Lung (tissue), 12 donors: ENCODE data around the gene KRTAP4-1. TPM values are rescaled to one million over a fixed set of nuclear protein-coding genes. Genes with fewer than 3 reads are reported as not detected.
"Not testable (repeated sequence)": the region's sequence is repeated elsewhere in the genome, so short reads cannot be mapped to it uniquely, and the experiment has no call there.

Source experiments
- ATAC-seq: fragments of 200-7000 bp; cut with Tn5 transposase; one replicate; pipeline ENCODE4 v1.9.1; 2020; ENCODE audit warnings: moderate number of reproducible peaks; ENCODE audit not compliant: insufficient read depth, low FRiP score
- DNase-seq, 3 donors: peaks; one replicate each; pipeline ENCODE4 v3.0.0-alpha.2; 2013 to 2017
- H3K27ac ChIP-seq, 2 donors: one replicate each; pipeline ENCODE4 v1.5.1; 2013; ENCODE audit warnings: mild to moderate bottlenecking in 2 of 2, moderate library complexity in 2 of 2, control low read depth in 1 of 2, inconsistent platforms in 1 of 2, low read depth in 1 of 2, low read length in 1 of 2
- H3K27me3 ChIP-seq, 3 donors: one replicate each; pipeline ENCODE4 v1.5.1; 2013; ENCODE audit warnings: low read length in 2 of 3; ENCODE audit not compliant: control insufficient read depth in 3 of 3, insufficient read depth in 3 of 3
- H3K36me3 ChIP-seq, 4 donors: one replicate each; pipeline ENCODE4 v1.5.1; 2013; ENCODE audit warnings: low read length in 4 of 4, mild to moderate bottlenecking in 1 of 4, moderate library complexity in 1 of 4; ENCODE audit not compliant: control insufficient read depth in 4 of 4, insufficient read depth in 4 of 4
- H3K4me1 ChIP-seq, 5 donors: one replicate each; pipeline ENCODE4 v1.5.1; 2013; ENCODE audit warnings: low read length in 5 of 5, mild to moderate bottlenecking in 2 of 5, moderate library complexity in 1 of 5; ENCODE audit not compliant: control insufficient read depth in 5 of 5, insufficient read depth in 5 of 5
- H3K4me3 ChIP-seq: one replicate; pipeline ENCODE4 v1.5.1; 2013; ENCODE audit warnings: mild to moderate bottlenecking, control low read depth, moderate library complexity
- H3K9ac ChIP-seq, 2 donors: one replicate each; pipeline ENCODE4 v1.5.1; 2013; ENCODE audit warnings: low read length in 2 of 2, control low read depth in 1 of 2; ENCODE audit not compliant: insufficient read depth in 1 of 2
- H3K9me3 ChIP-seq, 4 donors: one replicate each; pipeline ENCODE4 v1.5.1; 2013; ENCODE audit warnings: low read length in 3 of 4, mild to moderate bottlenecking in 1 of 4, moderate library complexity in 1 of 4; ENCODE audit not compliant: control insufficient read depth in 4 of 4, insufficient read depth in 3 of 4
- CTCF ChIP-seq: IDR thresholded peaks from 2 replicates; pipeline ENCODE4 v1.5.1; 2012; ENCODE audit warnings: mild to moderate bottlenecking; ENCODE audit errors: control extremely low read depth, extremely low read depth
- WGBS, 2 donors: extraction: QIAGEN DNeasy Blood & Tissue Kit; methylation state at CpG; one replicate each; pipeline ENCODE4 v1.1.7; 2013; 5-methylcytosine and 5-hydroxymethylcytosine counted together
- polyA plus RNA-seq, 2 donors: library from polyadenylated mRNA; stranded (reverse); fragments of 200-250 nt; gene quantifications; one replicate each; pipeline ENCODE4 v1.2.1, GENCODE V29; 2013
- total RNA-seq, 2 donors: library from RNA; depleted of rRNA in 1 of 2; stranded (reverse); fragments of >200 nt in 1 of 2; gene quantifications; one replicate each; pipeline ENCODE4 v1.2.1, GENCODE V29; 2014 to 2021
- donor health status: control.
- donor health status: control.
- donor health status: Bipolar disorder and iron deficiency.
- donor health status: healthy.
- donor health status: DM: yes; HTN: yes; CAD: no.

Gene KRTAP4-1
- total and polyA plus RNA-seq, 4 donors, result not detected

- Histone ChIP-seq H3K4me1 (no peaks in the 10 kb centered on the region), H3K4me3 (no peak overlapping the region), H3K9ac (no peak overlapping the region), H3K9me3 (no peaks in the 10 kb centered on the region), H3K27me3 (no peaks in the 10 kb centered on the region), H3K27ac (no peak overlapping the region), H3K36me3 (no peaks in the 10 kb centered on the region)
- DNase-seq (peak in 2 of 3 donors; percentile 3 to 9), ATAC-seq (no peak)
- 7 to 13% methylated on average over 2 of the region's 2 CpGs for WGBS, 2 donors
- TF ChIP-seq CTCF, result no peak
Measured at GRCh38 chr17:41153856-41154255, 30.9 kb downstream of the KRTAP4-1 start.

DNA sequence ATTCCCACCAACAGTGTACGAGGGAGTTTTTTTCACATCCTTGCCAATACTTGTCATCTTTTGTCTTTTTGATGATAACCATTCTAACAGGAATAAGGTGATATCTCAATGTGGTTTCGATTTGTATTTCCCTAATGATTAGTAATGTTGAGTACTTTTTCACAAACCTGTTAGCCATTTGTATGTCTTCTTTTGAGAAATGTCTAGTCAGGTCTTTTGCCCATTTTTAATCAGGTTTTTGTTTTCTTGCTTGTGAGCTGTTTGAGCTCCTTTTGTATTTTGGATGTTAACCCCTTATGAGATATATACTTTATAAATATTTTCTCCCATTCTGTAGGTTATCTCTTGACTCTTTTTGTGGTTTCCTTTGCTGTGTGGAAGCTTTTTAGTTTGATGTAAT is 33.2 kb downstream of the KRTAP4-1 start:
- no peaks in the 10 kb centered on the region for H3K36me3 ChIP-seq
- no peaks in the 10 kb centered on the region for H3K27me3 ChIP-seq
- H3K4me3 ChIP-seq, result no peak overlapping the region
- H3K9me3 ChIP-seq, result no peaks in the 10 kb centered on the region
- H3K4me1 ChIP-seq, result no peaks in the 10 kb centered on the region
- WGBS, 2 donors, result 87 to 92% methylated on average over 2 of the region's 2 CpGs
- no peak overlapping the region for H3K27ac ChIP-seq
- no peak for TF ChIP-seq CTCF
- DNase-seq (no peak), ATAC-seq (no peak)
- no peak overlapping the region for H3K9ac ChIP-seq

DNA sequence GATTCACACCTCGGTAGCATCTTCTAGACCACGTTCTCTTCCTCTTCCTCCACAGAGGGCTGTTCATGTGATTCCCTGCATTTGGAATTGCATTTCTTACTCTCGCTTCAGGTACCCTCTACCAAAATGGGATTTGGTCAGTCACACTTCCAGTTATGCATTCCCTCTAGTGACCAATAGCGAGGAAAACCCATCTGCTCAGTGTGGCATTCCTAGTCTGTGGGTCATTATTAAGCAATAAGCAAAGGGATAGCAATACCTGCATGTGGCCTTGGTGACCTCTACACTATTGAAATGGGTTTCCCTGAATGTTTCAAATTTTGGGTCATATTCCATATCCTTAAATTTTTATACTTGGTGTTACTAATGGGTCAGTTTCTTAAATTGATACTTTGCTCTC is 34.7 kb downstream of the KRTAP4-1 start:
- Histone ChIP-seq H3K36me3 (no peaks in the 10 kb centered on the region), H3K9ac (no peak overlapping the region), H3K4me1 (no peaks in the 10 kb centered on the region), H3K4me3 (no peak overlapping the region), H3K9me3 (no peaks in the 10 kb centered on the region), H3K27me3 (no peaks in the 10 kb centered on the region), H3K27ac (no peak overlapping the region)
- WGBS, 2 donors, result 82 to 89% methylated on average over 4 of the region's 4 CpGs
- no peak for TF ChIP-seq CTCF
- ATAC-seq (no peak), DNase-seq (no peak)

GRCh38 chr17:41149652-41149985 is 35.1 kb downstream of the KRTAP4-1 start, which contains the start of gene KRTAP4-5:
Gene KRTAP4-5 (minus strand): TSS chr17:41149825. CDS start chr17:41149767, 58 bp downstream.
- Histone ChIP-seq H3K27ac (no peak within 1 kb of the TSS), H3K36me3 (no peaks in the 10 kb centered on the region), H3K4me1 (no peaks in the 10 kb centered on the region), H3K9me3 (no peaks in the 10 kb centered on the region), H3K9ac (no peak within 1 kb of the TSS), H3K27me3 (no peaks in the 10 kb centered on the region), H3K4me3 (no peak within 1 kb of the TSS)
- no peak for DNase-seq
- 69 to 88% methylated on average over 2 of the region's 2 CpGs for WGBS, 2 donors
- no peak for ATAC-seq
- no peak for TF ChIP-seq CTCF

- 77 to 84% methylated on average over 10 of the region's 10 CpGs for WGBS, 2 donors
- H3K36me3 ChIP-seq, H3K9me3 ChIP-seq, H3K9ac ChIP-seq, H3K27ac ChIP-seq, ATAC-seq, H3K27me3 ChIP-seq, H3K4me3 ChIP-seq, DNase-seq, H3K4me1 ChIP-seq: not testable (repeated sequence)
Measured at GRCh38 chr17:41148971-41149651, 35.6 kb downstream of the KRTAP4-1 start.
